Measurements from ENCODE around the gene OR5F1. TPM values are rescaled to one million over a fixed set of nuclear protein-coding genes. Genes with fewer than 3 reads are reported as not detected.

OR5F1 gene
- not detected in 2 replicates for polyA plus RNA-seq (2011; rRNA removed)
- polyA minus RNA-seq (2011; rRNA and poly(A)+ RNA removed), result not detected in 2 replicates

- ChIA-PET POLR2A (no interaction called here), CTCF (no interaction called here)
- H3K4me3 ChIP-seq (ENCODE audit: low read depth, low read length), result no peak within 1 kb of the TSS
- H3K27me3 ChIP-seq (ENCODE audit: control insufficient read depth, insufficient read depth, low read length), result no peaks in the 10 kb centered on the region
- no peaks in the 10 kb centered on the region for H3K9me3 ChIP-seq (ENCODE audit: control insufficient read depth, insufficient read depth, low read length)
- H3K27ac ChIP-seq (ENCODE audit: low read depth, low read length), result no peak within 1 kb of the TSS
- TF ChIP-seq CTCF (IDR thresholded peaks at IDR 0.05; ENCODE audit: low read depth, low read length), result no peak
- no peak for DNase-seq (ENCODE audit: low read depth, low spot score)
These were observed at the start of gene OR5F1 for GRCh38 chr11:55994525-55994924. Gene OR5F1 (minus strand): TSS chr11:55994625. CDS start chr11:55994625, 0 bp downstream.

- H3K27ac ChIP-seq (ENCODE audit: low read depth, low read length), result no peak within 1 kb of the TSS
- DNase-seq (ENCODE audit: low read depth, low spot score), result no peak
- POLR2A ChIA-PET, result no interaction called here
- CTCF ChIA-PET, result no interaction called here
- peaks cover 10% of the 10 kb centered on the region; the same call in 1 of the 2 replicates for H3K9me3 ChIP-seq (ENCODE audit: control insufficient read depth, insufficient read depth, low read length)
- TF ChIP-seq CTCF (IDR thresholded peaks at IDR 0.05; ENCODE audit: low read depth, low read length), result no peak
- no peak within 1 kb of the TSS for H3K4me3 ChIP-seq (ENCODE audit: low read depth, low read length)
- no peaks in the 10 kb centered on the region for H3K27me3 ChIP-seq (ENCODE audit: control insufficient read depth, insufficient read depth, low read length)
These were observed 32.9 kb upstream of the OR5F1 start, which contains the start of gene OR5AS1 for GRCh38 chr11:56027354-56027753. Gene OR5AS1 (plus strand): TSS chr11:56027654. CDS start chr11:56030419, 2,765 bp downstream.

- no peaks in the 10 kb centered on the region for H3K27me3 ChIP-seq (ENCODE audit: control insufficient read depth, insufficient read depth, low read length)
- H3K27ac ChIP-seq (ENCODE audit: low read depth, low read length), result no peak overlapping the region
- peaks cover 15% of the 10 kb centered on the region for H3K9me3 ChIP-seq (ENCODE audit: control insufficient read depth, insufficient read depth, low read length)
- no peak for DNase-seq (ENCODE audit: low read depth, low spot score)
- ChIA-PET POLR2A (no interaction called here), CTCF (no interaction called here)
- H3K4me3 ChIP-seq (ENCODE audit: low read depth, low read length), result no peak overlapping the region
- TF ChIP-seq CTCF (IDR thresholded peaks at IDR 0.05; ENCODE audit: low read depth, low read length), result no peak
These were observed 19.4 kb upstream of the OR5F1 start for GRCh38 chr11:56013805-56014204.

GRCh38 chr11:56010716-56011115, 16.3 kb upstream of the OR5F1 start:
- CTCF ChIA-PET, result no interaction called here

GRCh38 chr11:55970935-55971334, 23.5 kb downstream of the OR5F1 start:
- peaks cover 17% of the 10 kb centered on the region for H3K9me3 ChIP-seq (ENCODE audit: control insufficient read depth, insufficient read depth, low read length)
- no peak for DNase-seq (ENCODE audit: low read depth, low spot score)
- H3K27me3 ChIP-seq (ENCODE audit: control insufficient read depth, insufficient read depth, low read length), result no peaks in the 10 kb centered on the region
- CTCF ChIA-PET, result no interaction called here
- no peak for TF ChIP-seq CTCF (IDR thresholded peaks at IDR 0.05; ENCODE audit: low read depth, low read length)
- H3K4me3 ChIP-seq (ENCODE audit: low read depth, low read length), result no peak overlapping the region
- POLR2A ChIA-PET, result no interaction called here
- no peak overlapping the region for H3K27ac ChIP-seq (ENCODE audit: low read depth, low read length)

More at GRCh38 chr11:56010716-56011115, 16.3 kb upstream of the OR5F1 start:
- peaks cover 7% of the 10 kb centered on the region; the same call in 1 of the 2 replicates for H3K9me3 ChIP-seq (ENCODE audit: control insufficient read depth, insufficient read depth, low read length)
- no peak for DNase-seq (ENCODE audit: low read depth, low spot score)
- no peak overlapping the region for H3K27ac ChIP-seq (ENCODE audit: low read depth, low read length)
- no peaks in the 10 kb centered on the region for H3K27me3 ChIP-seq (ENCODE audit: control insufficient read depth, insufficient read depth, low read length)
- POLR2A ChIA-PET, result no interaction called here
- TF ChIP-seq CTCF (IDR thresholded peaks at IDR 0.05; ENCODE audit: low read depth, low read length), result no peak
- no peak overlapping the region for H3K4me3 ChIP-seq (ENCODE audit: low read depth, low read length)
